Activated CD8-positive, alpha-beta T cell treated with anti-CD3 and anti-CD28 coated beads for 36 hours (primary cell): Measurements from ENCODE around the gene AGXT. TPM values are rescaled to one million over a fixed set of nuclear protein-coding genes. Genes with fewer than 3 reads are reported as not detected.

Source experiments
- ATAC-seq: fragments of 200-7000 bp; cut with Tn5 transposase; one replicate; pipeline ENCODE4 v1.10.0; 2021; ENCODE audit warnings: mild to moderate bottlenecking, moderate library complexity
- CTCF ChIA-PET: fragments of 350-600 bp; sonication (Branson Sonifier 250); formaldehyde crosslinking; loops from one replicate; lab custom pipeline; 2021; ENCODE audit warnings: antibody characterized with exemption; lab: Charles Lee
- POLR2A ChIA-PET: fragments of 350-600 bp; sonication (Branson Sonifier 250); formaldehyde crosslinking; loops from one replicate; lab custom pipeline; 2021; ENCODE audit warnings: antibody characterized with exemption; lab: Charles Lee
- DNase-seq: peaks from one replicate; pipeline ENCODE4 v3.0.0-alpha.2; 2020
- H3K27ac Mint-ChIP-seq: one replicate; pipeline ENCODE4 v1.8.0; 2021; ENCODE audit warnings: mild to moderate bottlenecking, mixed read lengths
- H3K27me3 Mint-ChIP-seq: one replicate; pipeline ENCODE4 v1.8.0; 2021; ENCODE audit warnings: mixed read lengths
- H3K36me3 Mint-ChIP-seq: one replicate; pipeline ENCODE4 v1.8.0; 2021; ENCODE audit warnings: low read depth, mixed read lengths
- H3K4me1 Mint-ChIP-seq: one replicate; pipeline ENCODE4 v1.8.0; 2021; ENCODE audit warnings: low read depth, mixed read lengths
- H3K4me3 Mint-ChIP-seq: one replicate; pipeline ENCODE4 v1.8.0; 2021; ENCODE audit warnings: mild to moderate bottlenecking, moderate library complexity, mixed read lengths
- H3K9me3 Mint-ChIP-seq: one replicate; pipeline ENCODE4 v1.8.0; 2021; ENCODE audit warnings: mixed read lengths
- CTCF ChIP-seq: fragments of 200-600 bp; IDR thresholded peaks from one replicate; pipeline ENCODE4 v1.8.0; 2022; ENCODE audit warnings: antibody characterized with exemption, mild to moderate bottlenecking
- intact Hi-C: fragments of 100-400 bp; cut with micrococcal nuclease; formaldehyde crosslinking; loops from one replicate; pipeline ENCODE4 v1.10.0; 2022
- total RNA-seq, 2 experiments: library from RNA; stranded (reverse); gene quantifications; one replicate each; pipeline ENCODE4 v1.2.3, GENCODE V29; 2021

Gene AGXT
- total RNA-seq, 2 experiments from 2014 or later, result not detected

- Mint-ChIP-seq H3K36me3 (no peaks in the 10 kb centered on the region), H3K4me3 (no peak overlapping the region), H3K9me3 (no peaks in the 10 kb centered on the region), H3K27ac (no peak overlapping the region), H3K4me1 (no peaks in the 10 kb centered on the region), H3K27me3 (no peaks in the 10 kb centered on the region)
- no peak for TF ChIP-seq CTCF
- intact Hi-C loops, result no loop called here
- ATAC-seq, result no peak
- no peak for DNase-seq
- CTCF ChIA-PET, result interaction anchor here (1.0 kb wide), 1 partner anchor 12 kb away, joined by 4 read pairs; no protein-coding TSS in a partner anchor
- POLR2A ChIA-PET, result no interaction called here
Observed at GRCh38 chr2:240901986-240902614, 33.5 kb downstream of the AGXT start.

GRCh38 chr2:240902615-240903041 lies 34.0 kb downstream of the AGXT start:
- Mint-ChIP-seq H3K4me1 (no peaks in the 10 kb centered on the region), H3K9me3 (no peaks in the 10 kb centered on the region), H3K4me3 (no peak overlapping the region), H3K36me3 (no peaks in the 10 kb centered on the region), H3K27ac (no peak overlapping the region), H3K27me3 (no peaks in the 10 kb centered on the region)
- no peak for DNase-seq
- no peak for ATAC-seq
- TF ChIP-seq CTCF, result no peak
- CTCF ChIA-PET, result interaction anchor here (1.0 kb wide), 1 partner anchor 12 kb away, joined by 4 read pairs; no protein-coding TSS in a partner anchor
- intact Hi-C loops, result no loop called here
- POLR2A ChIA-PET, result no interaction called here

GRCh38 chr2:240903191-240904060 lies 34.8 kb downstream of the AGXT start:
- Mint-ChIP-seq H3K27ac (no peak overlapping the region), H3K36me3 (no peaks in the 10 kb centered on the region), H3K4me1 (no peaks in the 10 kb centered on the region), H3K4me3 (no peak overlapping the region), H3K27me3 (no peaks in the 10 kb centered on the region), H3K9me3 (no peaks in the 10 kb centered on the region)
- TF ChIP-seq CTCF, result no peak
- ATAC-seq (no peak), DNase-seq (no peak)
- intact Hi-C loops, result no loop called here
- ChIA-PET CTCF (interaction anchor here (1.0 kb wide), 1 partner anchor 11 kb away, joined by 4 read pairs; no protein-coding TSS in a partner anchor), POLR2A (no interaction called here)

- ChIA-PET POLR2A (no interaction called here), CTCF (no interaction called here)
- Mint-ChIP-seq H3K27me3 (no peaks in the 10 kb centered on the region), H3K4me3 (no peak overlapping the region), H3K4me1 (no peaks in the 10 kb centered on the region), H3K9me3 (no peaks in the 10 kb centered on the region), H3K36me3 (no peaks in the 10 kb centered on the region), H3K27ac (no peak overlapping the region)
- no peak for TF ChIP-seq CTCF
- intact Hi-C loops, result no loop called here
- DNase-seq (no peak), ATAC-seq (no peak)
Observed at GRCh38 chr2:240904216-240905175, 35.9 kb downstream of the AGXT start.
